ENCODE data around the gene NRDC.
A peak's percentile ranks its signal among the peaks of the same experiment; 100 is the strongest.

Gene NRDC

GRCh38 chr1:51780927-51781326 lies 97.6 kb downstream of the NRDC start:
- Histone ChIP-seq H3K9ac (no peak overlapping the region), H3K4me2 (no peak overlapping the region), H3K36me3 (peaks cover 77 to 98% (median 91%) of the 10 kb centered on the region in 11 experiments), H3K27ac (no peak overlapping the region), H3K4me1 (peaks cover 7 to 12% (median 9%) of the 10 kb centered on the region in 10 experiments; a peak in 18 of 20 replicates), H3K9me3 (replicated peaks in 1 of 11) (no peaks in the 10 kb centered on the region), H3K27me3 (no peaks in the 10 kb centered on the region), H4K20me1 (peaks cover 0 to 16% (median 0%) of the 10 kb centered on the region in 11 experiments; a peak in 4 of 22 replicates), H3K4me3 (no peak overlapping the region)
- no peak for TF ChIP-seq Cebpa-rat (IDR thresholded peaks at IDR 0.05)

DNA sequence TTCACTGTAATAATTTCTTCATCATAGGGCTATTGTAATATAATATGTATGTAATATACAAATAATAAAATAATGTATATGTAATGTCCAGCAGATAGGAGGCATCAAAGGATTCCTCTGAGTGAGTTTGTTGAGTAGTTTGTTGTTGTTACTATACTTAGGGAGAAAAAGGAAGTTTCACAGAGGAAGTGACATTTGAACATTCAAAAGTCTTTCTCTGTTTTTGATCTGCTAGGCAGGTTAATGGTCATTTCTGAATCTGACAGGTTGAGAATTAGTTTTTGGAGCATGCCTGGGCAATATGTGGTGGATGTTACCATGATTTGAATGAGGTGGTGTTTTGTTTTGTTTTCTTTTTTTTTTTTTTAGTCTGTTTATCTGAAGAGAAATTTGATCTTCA lies 102.1 kb downstream of the NRDC start:
- Histone ChIP-seq H3K36me3 (peaks cover 74 to 98% (median 89%) of the 10 kb centered on the region in 11 experiments), H3K4me2 (peak overlapping the region in 7 of 11 experiments; percentile 12 to 45 (median 26); a peak in 7 of 22 replicates), H4K20me1 (peaks cover 0 to 7% (median 0%) of the 10 kb centered on the region in 11 experiments; a peak in 3 of 22 replicates), H3K9ac (no peak overlapping the region), H3K27me3 (no peaks in the 10 kb centered on the region), H3K9me3 (replicated peaks in 1 of 11) (no peaks in the 10 kb centered on the region), H3K4me3 (no peak overlapping the region), H3K4me1 (peaks cover 8 to 17% (median 11%) of the 10 kb centered on the region in 10 experiments; a peak in 18 of 20 replicates), H3K27ac (peak overlapping the region in 2 of 11 experiments; percentile 27 to 47; a peak in 3 of 22 replicates)
- no peak for TF ChIP-seq Cebpa-rat (IDR thresholded peaks at IDR 0.05)

- no peaks in the 10 kb centered on the region for H3K9me3 ChIP-seq (replicated peaks in 1 of 11)
Measured at GRCh38 chr1:51768971-51769588, 109.4 kb downstream of the NRDC start.

GRCh38 chr1:51761351-51761750 lies 117.2 kb downstream of the NRDC start:
- no peaks in the 10 kb centered on the region for H3K9me3 ChIP-seq (replicated peaks in 1 of 11)
- H3K27ac ChIP-seq: no peak overlapping the region
- no peak for TF ChIP-seq Cebpa-rat (IDR thresholded peaks at IDR 0.05)
- H3K9ac ChIP-seq: no peak overlapping the region
- H4K20me1 ChIP-seq: no peaks in the 10 kb centered on the region
- H3K27me3 ChIP-seq: no peaks in the 10 kb centered on the region
- peaks cover 35 to 89% (median 51%) of the 10 kb centered on the region in 11 experiments for H3K36me3 ChIP-seq
- H3K4me3 ChIP-seq: no peak overlapping the region
- H3K4me2 ChIP-seq: no peak overlapping the region
- H3K4me1 ChIP-seq: no peaks in the 10 kb centered on the region; a peak in 1 of 20 replicates

More at GRCh38 chr1:51768971-51769588, 109.4 kb downstream of the NRDC start:
- Histone ChIP-seq H3K27me3 (no peaks in the 10 kb centered on the region), H3K27ac (no peak overlapping the region), H3K9ac (no peak overlapping the region), H3K4me1 (no peaks in the 10 kb centered on the region), H3K4me2 (no peak overlapping the region), H4K20me1 (peaks cover 0 to 3% (median 0%) of the 10 kb centered on the region in 11 experiments; a peak in 1 of 22 replicates), H3K4me3 (no peak overlapping the region), H3K36me3 (peaks cover 72 to 98% (median 88%) of the 10 kb centered on the region in 11 experiments)
- TF ChIP-seq Cebpa-rat (IDR thresholded peaks at IDR 0.05): no peak

DNA sequence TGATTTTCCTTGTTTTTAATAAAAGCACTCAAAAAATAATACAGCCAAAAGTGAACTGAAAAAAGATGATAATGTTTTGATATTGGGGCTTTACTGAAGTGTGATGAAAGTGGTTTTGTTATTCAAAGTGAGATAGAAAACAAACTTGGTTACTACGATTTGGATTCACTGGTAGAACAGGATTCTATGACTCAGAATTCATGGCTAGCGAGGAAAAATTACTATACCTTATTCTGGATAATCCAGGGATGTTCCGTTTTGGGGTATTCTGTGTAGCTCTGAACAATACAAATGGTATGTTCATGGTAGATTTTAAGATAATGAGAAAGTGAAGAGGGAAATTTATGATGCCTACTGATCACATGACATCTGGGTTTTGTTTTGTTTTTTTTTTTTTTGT lies 117.7 kb downstream of the NRDC start:
- H3K9me3 ChIP-seq (replicated peaks in 1 of 11): no peaks in the 10 kb centered on the region
- no peak overlapping the region for H3K27ac ChIP-seq

DNA sequence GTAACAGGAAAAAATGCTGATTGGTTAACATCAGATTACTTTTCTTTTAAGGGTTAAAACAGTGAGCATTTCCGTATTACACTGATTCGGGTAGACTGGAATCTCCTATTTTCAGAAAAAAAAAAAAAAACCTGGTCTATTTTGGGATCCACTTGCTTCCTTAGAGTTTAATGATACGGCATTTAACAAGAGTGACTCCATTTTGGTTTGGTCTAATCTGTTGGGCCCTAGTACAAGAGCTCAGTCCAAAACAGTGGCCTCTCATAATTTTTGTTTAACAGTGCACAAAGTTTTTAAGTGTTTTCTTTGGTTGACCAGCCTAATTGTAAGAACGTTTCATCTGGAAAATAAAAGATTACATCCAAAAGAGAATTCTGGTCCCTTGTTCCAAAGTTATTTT lies 120.2 kb downstream of the NRDC start:
- TF ChIP-seq Cebpa-rat (IDR thresholded peaks at IDR 0.05): no peak
- Histone ChIP-seq H3K27ac (no peak overlapping the region), H3K4me1 (no peaks in the 10 kb centered on the region; a peak in 1 of 20 replicates), H3K4me3 (no peak overlapping the region), H3K4me2 (no peak overlapping the region), H4K20me1 (no peaks in the 10 kb centered on the region), H3K36me3 (peaks cover 36 to 89% (median 49%) of the 10 kb centered on the region in 11 experiments), H3K27me3 (no peaks in the 10 kb centered on the region), H3K9me3 (replicated peaks in 1 of 11) (no peaks in the 10 kb centered on the region), H3K9ac (no peak overlapping the region)

More for the DNA sequence above, 117.7 kb downstream of the NRDC start:
- H3K4me2 ChIP-seq: no peak overlapping the region
- no peak overlapping the region for H3K9ac ChIP-seq
- H3K4me3 ChIP-seq: no peak overlapping the region
- no peaks in the 10 kb centered on the region; a peak in 1 of 20 replicates for H3K4me1 ChIP-seq
- no peaks in the 10 kb centered on the region for H4K20me1 ChIP-seq
- no peaks in the 10 kb centered on the region for H3K27me3 ChIP-seq
- peaks cover 31 to 89% (median 50%) of the 10 kb centered on the region in 11 experiments for H3K36me3 ChIP-seq
- TF ChIP-seq Cebpa-rat (IDR thresholded peaks at IDR 0.05): no peak

DNA sequence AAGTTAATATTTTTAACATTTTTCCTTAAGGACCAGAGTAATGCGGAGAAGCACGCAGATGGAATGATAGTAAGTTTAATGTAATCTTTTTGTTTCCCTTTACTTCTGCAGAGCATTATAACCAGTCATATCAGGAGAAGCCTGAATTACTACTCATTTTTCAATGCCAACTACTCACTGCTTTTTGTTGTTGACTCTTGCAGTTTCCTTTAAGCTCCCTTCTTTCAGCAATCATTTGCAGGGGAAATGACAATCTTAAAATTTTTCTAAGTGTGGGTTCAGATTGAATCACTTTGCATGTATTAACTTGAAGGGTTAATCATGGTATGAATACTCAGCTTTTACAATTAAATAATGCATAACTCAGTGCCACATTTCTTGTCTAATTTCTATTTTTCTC lies 122.2 kb downstream of the NRDC start:
- H3K36me3 ChIP-seq: peaks cover 43 to 89% (median 53%) of the 10 kb centered on the region in 11 experiments

DNA sequence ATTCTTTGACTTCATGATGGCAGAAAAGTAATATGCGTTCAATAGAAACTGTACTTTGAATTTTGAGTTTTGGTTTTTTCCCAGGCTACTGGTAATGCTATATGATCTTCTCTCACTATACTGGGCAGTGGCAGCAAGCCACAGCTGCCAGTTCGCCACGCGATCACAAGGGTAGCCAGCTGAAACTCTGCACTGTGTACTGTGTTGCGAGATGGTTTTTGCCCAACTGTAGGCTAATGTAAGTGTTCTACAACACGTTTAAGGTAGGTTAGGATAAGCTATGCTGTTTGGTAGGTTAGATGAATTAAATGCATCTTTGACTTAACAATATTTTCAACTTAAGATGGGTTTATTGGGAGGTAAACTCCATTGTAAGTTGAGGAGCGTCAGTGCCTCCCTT lies 123.1 kb downstream of the NRDC start:
- H4K20me1 ChIP-seq: no peaks in the 10 kb centered on the region
- H3K27ac ChIP-seq: no peak overlapping the region
- H3K4me2 ChIP-seq: no peak overlapping the region
- H3K4me1 ChIP-seq: no peaks in the 10 kb centered on the region
- no peak overlapping the region for H3K4me3 ChIP-seq
- TF ChIP-seq Cebpa-rat (IDR thresholded peaks at IDR 0.05): no peak
- no peak overlapping the region for H3K9ac ChIP-seq
- no peaks in the 10 kb centered on the region for H3K27me3 ChIP-seq
- H3K9me3 ChIP-seq (replicated peaks in 1 of 11): peaks cover 0 to 8% (median 5%) of the 10 kb centered on the region in 11 experiments; a peak in 6 of 22 replicates
- H3K36me3 ChIP-seq: peaks cover 48 to 88% (median 58%) of the 10 kb centered on the region in 11 experiments

More for the DNA sequence above, 122.2 kb downstream of the NRDC start:
- no peak for TF ChIP-seq Cebpa-rat (IDR thresholded peaks at IDR 0.05)
- Histone ChIP-seq H3K9ac (no peak overlapping the region), H3K27me3 (no peaks in the 10 kb centered on the region), H3K27ac (no peak overlapping the region), H3K4me3 (no peak overlapping the region), H3K9me3 (replicated peaks in 1 of 11) (peaks cover 0 to 8% (median 5%) of the 10 kb centered on the region in 11 experiments; a peak in 6 of 22 replicates), H4K20me1 (no peaks in the 10 kb centered on the region), H3K4me2 (no peak overlapping the region), H3K4me1 (no peaks in the 10 kb centered on the region)

DNA sequence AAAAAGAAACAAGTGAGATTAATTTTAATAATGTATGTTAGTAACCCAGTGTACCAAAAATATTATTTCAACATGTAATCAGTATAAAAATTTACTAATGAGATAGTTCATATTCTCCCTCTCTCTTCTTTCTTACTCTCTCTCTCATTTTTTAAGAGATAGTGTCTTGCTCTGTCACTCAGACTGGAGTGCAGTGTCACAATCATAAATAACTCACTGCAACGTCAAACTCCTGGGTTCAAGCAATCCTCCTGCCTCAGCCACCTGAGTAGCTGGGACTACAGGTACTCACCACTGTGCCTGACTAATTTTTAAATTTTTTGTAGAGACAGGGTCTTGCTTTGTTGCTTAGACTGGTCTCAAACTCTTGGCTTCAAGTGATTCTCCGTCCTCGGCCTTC lies 123.9 kb downstream of the NRDC start:
- Histone ChIP-seq H3K9ac (no peak overlapping the region), H3K9me3 (replicated peaks in 1 of 11) (peaks cover 0 to 8% (median 5%) of the 10 kb centered on the region in 11 experiments; a peak in 6 of 22 replicates), H3K36me3 (peaks cover 50 to 82% (median 58%) of the 10 kb centered on the region in 11 experiments), H3K27me3 (no peaks in the 10 kb centered on the region), H3K27ac (no peak overlapping the region), H3K4me2 (no peak overlapping the region), H3K4me3 (no peak overlapping the region), H4K20me1 (no peaks in the 10 kb centered on the region), H3K4me1 (peaks cover 0 to 6% (median 0%) of the 10 kb centered on the region in 10 experiments; a peak in 3 of 20 replicates)
- TF ChIP-seq Cebpa-rat (IDR thresholded peaks at IDR 0.05): no peak

Data from BLaER1 treated with 17β-estradiol and CSF1 and Interleukin-3, amounts not matched to agents 10 nM and 100 nM (cell line).